Mesenchymal stem cell (in vitro differentiated cells and primary cell): ENCODE measurements around the gene GAS6.
A peak's percentile ranks its signal among the peaks of the same experiment; 100 is the strongest.
"Not testable (repeated sequence)": the region's sequence is repeated elsewhere in the genome, so short reads cannot be mapped to it uniquely, and the experiment has no call there.

ENCODE experiments used
- DNase-seq: peaks from one replicate; pipeline ENCODE4 v3.0.0-alpha.2; 2013
- H2AFZ ChIP-seq: one replicate; pipeline ENCODE4 v1.6.1; 2013; ENCODE audit warnings: low read depth, mild to moderate bottlenecking, control low read depth, inconsistent platforms, low read length, moderate library complexity
- H2AK5ac ChIP-seq: 2 replicates; pipeline ENCODE4 v1.6.1; 2013; ENCODE audit warnings: low read length, moderate library complexity, mild to moderate bottlenecking, inconsistent platforms; ENCODE audit not compliant: severe bottlenecking
- H2BK120ac ChIP-seq: one replicate; pipeline ENCODE4 v1.6.1; 2013; ENCODE audit warnings: low read depth, mild to moderate bottlenecking, inconsistent platforms, low read length, moderate library complexity
- H2BK12ac ChIP-seq, 2 experiments: one replicate each; pipeline ENCODE4 v1.6.1; 2013; ENCODE audit warnings: inconsistent platforms in 2 of 2, low read length in 2 of 2, mild to moderate bottlenecking in 2 of 2, moderate library complexity in 2 of 2, control low read depth in 1 of 2
- H2BK15ac ChIP-seq: one replicate; pipeline ENCODE4 v1.6.1; 2013; ENCODE audit warnings: mild to moderate bottlenecking, low read depth, inconsistent platforms; ENCODE audit not compliant: poor library complexity, severe bottlenecking
- H2BK5ac ChIP-seq: 2 replicates; pipeline ENCODE4 v1.6.1; 2013; ENCODE audit warnings: low read depth, mild to moderate bottlenecking, low read length, control low read depth, inconsistent platforms; ENCODE audit not compliant: poor library complexity, severe bottlenecking
- H3K14ac ChIP-seq, 2 experiments: one replicate each; pipeline ENCODE4 v1.6.1; 2013; ENCODE audit warnings: inconsistent platforms in 2 of 2, low read length in 2 of 2, control low read depth in 1 of 2, mild to moderate bottlenecking in 1 of 2, moderate library complexity in 1 of 2
- H3K18ac ChIP-seq, 2 experiments: one replicate each; pipeline ENCODE4 v1.6.1; 2013; ENCODE audit warnings: inconsistent platforms in 2 of 2, low read length in 2 of 2, control low read depth in 1 of 2, low read depth in 1 of 2, mild to moderate bottlenecking in 1 of 2
- H3K23ac ChIP-seq, 2 experiments: one replicate each; pipeline ENCODE4 v1.6.1; 2013; ENCODE audit warnings: inconsistent platforms in 2 of 2, low read length in 2 of 2, mild to moderate bottlenecking in 2 of 2, moderate library complexity in 2 of 2, control low read depth in 1 of 2
- H3K27ac ChIP-seq: 2 replicates; pipeline ENCODE4 v1.5.1; 2013; ENCODE audit warnings: mild to moderate bottlenecking, moderate library complexity, low read length, control low read depth, inconsistent platforms; ENCODE audit not compliant: poor library complexity, severe bottlenecking
- H3K27me3 ChIP-seq, 2 experiments: 2 replicates each; pipeline versions ENCODE4 v1.6.1 to v1.7.0; 2013; ENCODE audit warnings: low read length in 2 of 2, mild to moderate bottlenecking in 2 of 2, moderate library complexity in 2 of 2, control low read depth in 1 of 2, inconsistent platforms in 1 of 2; ENCODE audit not compliant: control insufficient read depth in 1 of 2, insufficient read depth in 1 of 2
- H3K36me3 ChIP-seq, 2 experiments: 2 replicates each; pipeline versions ENCODE4 v1.6.1 to v1.7.0; 2013; ENCODE audit warnings: low read length in 2 of 2, control low read depth in 1 of 2, inconsistent platforms in 1 of 2, low read depth in 1 of 2, mild to moderate bottlenecking in 1 of 2; ENCODE audit not compliant: insufficient read depth in 2 of 2, control insufficient read depth in 1 of 2
- H3K4ac ChIP-seq, 2 experiments: one replicate each; pipeline ENCODE4 v1.6.1; 2013; ENCODE audit warnings: inconsistent platforms in 2 of 2, low read length in 2 of 2, mild to moderate bottlenecking in 2 of 2, moderate library complexity in 2 of 2, control low read depth in 1 of 2, low read depth in 1 of 2
- H3K4me1 ChIP-seq: 2 replicates; pipeline ENCODE4 v1.6.1; 2013; ENCODE audit warnings: low read depth, low read length, control low read depth; ENCODE audit not compliant: control insufficient read depth, insufficient read depth
- H3K4me2 ChIP-seq: 2 replicates; pipeline ENCODE4 v1.6.1; 2013; ENCODE audit warnings: low read length, mild to moderate bottlenecking, inconsistent platforms; ENCODE audit not compliant: poor library complexity, severe bottlenecking
- H3K4me3 ChIP-seq, 2 experiments: 2 replicates each; pipeline versions ENCODE4 v1.5.1 to v1.7.0; 2013; ENCODE audit warnings: low read length in 2 of 2, mild to moderate bottlenecking in 2 of 2, control low read depth in 1 of 2, low read depth in 1 of 2; ENCODE audit not compliant: insufficient read depth in 1 of 2
- H3K79me1 ChIP-seq: replicated peaks from 2 replicates; pipeline ENCODE4 v1.6.1; 2013; ENCODE audit warnings: mild to moderate bottlenecking, control low read depth, low read length, inconsistent platforms; ENCODE audit not compliant: poor library complexity, severe bottlenecking
- H3K9ac ChIP-seq: 2 replicates; pipeline ENCODE4 v1.7.0; 2013; ENCODE audit warnings: mild to moderate bottlenecking, low read length, moderate library complexity
- H3K9me3 ChIP-seq: 2 replicates; pipeline ENCODE4 v1.7.0; 2013; ENCODE audit warnings: mild to moderate bottlenecking, low read length; ENCODE audit not compliant: control insufficient read depth
- H4K8ac ChIP-seq: one replicate; pipeline ENCODE4 v1.6.1; 2013; ENCODE audit warnings: inconsistent platforms, mild to moderate bottlenecking, low read length, moderate library complexity
- H4K91ac ChIP-seq: one replicate; pipeline ENCODE4 v1.6.1; 2013; ENCODE audit warnings: mild to moderate bottlenecking, low read length, inconsistent platforms
- WGBS: methylation state at CpG from one replicate; pipeline ENCODE4 v1.1.7; 2013; ENCODE audit warnings: mixed read lengths; 5-methylcytosine and 5-hydroxymethylcytosine counted together

Gene GAS6

DNA sequence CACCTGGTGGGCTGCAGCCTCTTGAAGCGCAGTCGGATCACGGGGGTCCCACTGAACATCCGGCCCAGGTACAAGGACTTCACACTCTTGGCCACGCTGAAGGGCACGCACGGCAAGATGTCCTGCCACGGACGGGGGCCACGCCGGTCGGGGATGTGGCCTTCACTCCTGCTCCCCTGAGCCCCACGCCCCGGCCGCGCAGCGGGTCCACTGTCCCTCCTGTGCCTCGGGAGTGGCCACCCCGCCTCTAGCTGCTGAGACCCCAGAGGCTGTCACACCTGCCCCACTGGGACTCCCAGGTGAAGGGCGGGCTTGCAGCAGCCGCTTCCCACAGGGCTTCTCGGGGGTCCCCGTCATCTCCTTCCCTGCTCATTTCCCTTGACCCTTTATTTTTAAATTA lies 31.2 kb downstream of the GAS6 start:
- no peak overlapping the region for H3K4me2 ChIP-seq

GRCh38 chr13:113832205-113832604 lies 31.7 kb downstream of the GAS6 start:
- H3K18ac ChIP-seq: no peak overlapping the region
- peaks cover 26% of the 10 kb centered on the region for H3K4me1 ChIP-seq
- H3K79me1 ChIP-seq: peaks cover 27% of the 10 kb centered on the region
- H2AFZ ChIP-seq: no peak overlapping the region
- no peak overlapping the region for H2BK5ac ChIP-seq
- no peaks in the 10 kb centered on the region for H3K9me3 ChIP-seq
- H3K4me3 ChIP-seq: no peak overlapping the region
- no peak overlapping the region for H3K9ac ChIP-seq
- H3K4ac ChIP-seq: no peak overlapping the region
- peak overlapping the region in 1 of 2 experiments; percentile 10 for H2BK12ac ChIP-seq
- no peak overlapping the region for H2BK120ac ChIP-seq
- H3K27ac ChIP-seq: no peak overlapping the region
- H2BK15ac ChIP-seq: peak overlapping the region; percentile 13
- no peak overlapping the region for H2AK5ac ChIP-seq
- no peak overlapping the region for H3K23ac ChIP-seq
- no peaks in the 10 kb centered on the region for H3K27me3 ChIP-seq
- H3K4me2 ChIP-seq: no peak overlapping the region
- no peak for DNase-seq
- H4K91ac ChIP-seq: peak overlapping the region; percentile 29
- 96% methylated on average over 19 of the region's 19 CpGs for WGBS
- H4K8ac ChIP-seq: no peak overlapping the region
- no peak overlapping the region for H3K14ac ChIP-seq
- H3K36me3 ChIP-seq: peaks cover 59 to 76% of the 10 kb centered on the region in 2 experiments

More for the DNA sequence above, 31.2 kb downstream of the GAS6 start:
- Histone ChIP-seq H3K9me3 (no peaks in the 10 kb centered on the region), H3K79me1 (peaks cover 26% of the 10 kb centered on the region), H3K4me3 (no peak overlapping the region), H3K27me3 (no peaks in the 10 kb centered on the region), H4K91ac (no peak overlapping the region), H3K9ac (no peak overlapping the region), H2AFZ (no peak overlapping the region), H3K4ac (no peak overlapping the region), H3K23ac (no peak overlapping the region), H2AK5ac (no peak overlapping the region), H2BK15ac (no peak overlapping the region), H2BK5ac (no peak overlapping the region), H3K36me3 (peaks cover 55 to 71% of the 10 kb centered on the region in 2 experiments), H2BK12ac (no peak overlapping the region), H3K18ac (no peak overlapping the region), H2BK120ac (no peak overlapping the region), H4K8ac (no peak overlapping the region), H3K27ac (no peak overlapping the region), H3K14ac (no peak overlapping the region), H3K4me1 (peaks cover 30% of the 10 kb centered on the region)
- no peak for DNase-seq
- 96% methylated on average over 20 of the region's 23 CpGs for WGBS

- DNase-seq: no peak
- Histone ChIP-seq H3K4me2 (no peak overlapping the region), H3K14ac (no peak overlapping the region), H2BK12ac (no peak overlapping the region), H3K4ac (no peak overlapping the region), H3K18ac (peak overlapping the region in 1 of 2 experiments; percentile 34), H3K79me1 (peaks cover 30% of the 10 kb centered on the region), H3K27ac (no peak overlapping the region), H3K9me3 (no peaks in the 10 kb centered on the region), H3K36me3 (peaks cover 65 to 87% of the 10 kb centered on the region in 2 experiments), H2BK120ac (no peak overlapping the region), H3K9ac (no peak overlapping the region), H3K27me3 (no peaks in the 10 kb centered on the region), H3K23ac (no peak overlapping the region), H2BK5ac (no peak overlapping the region), H2AK5ac (peak overlapping the region; percentile 31), H3K4me3 (no peak overlapping the region), H4K91ac (no peak overlapping the region), H2BK15ac (no peak overlapping the region), H4K8ac (peak overlapping the region; percentile 29), H3K4me1 (peaks cover 22% of the 10 kb centered on the region), H2AFZ (no peak overlapping the region)
- 94% methylated on average over 23 of the region's 23 CpGs for WGBS
These were observed 32.8 kb downstream of the GAS6 start for GRCh38 chr13:113831061-113831460.

DNA sequence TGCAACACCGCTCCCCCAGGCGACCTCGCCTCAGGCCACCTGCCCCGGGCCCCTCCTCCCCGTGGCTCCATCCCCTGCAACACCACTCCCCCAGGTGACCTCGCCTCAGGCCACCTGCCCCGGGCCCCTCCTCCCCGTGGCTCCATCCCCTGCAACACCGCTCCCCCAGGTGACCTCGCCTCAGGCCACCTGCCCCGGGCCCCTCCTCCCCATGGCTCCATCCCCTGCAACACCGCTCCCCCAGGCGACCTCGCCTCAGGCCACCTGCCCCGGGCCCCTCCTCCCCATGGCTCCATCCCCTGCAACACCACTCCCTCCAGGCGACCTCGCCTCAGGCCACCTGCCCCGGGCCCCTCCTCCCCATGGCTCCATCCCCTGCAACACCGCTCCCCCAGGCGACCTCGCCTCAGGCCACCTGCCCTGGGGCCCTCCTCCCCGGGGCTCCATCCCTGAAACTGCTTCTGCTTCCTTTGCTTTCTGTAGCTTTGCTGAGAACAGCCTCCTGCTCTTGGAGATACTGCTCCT lies 33.4 kb downstream of the GAS6 start:
- H2BK15ac ChIP-seq, DNase-seq, H2AK5ac ChIP-seq, H3K27ac ChIP-seq, H3K4me3 ChIP-seq, H3K9me3 ChIP-seq, H2BK12ac ChIP-seq, H2BK5ac ChIP-seq, H3K9ac ChIP-seq, H3K23ac ChIP-seq, H4K91ac ChIP-seq, H4K8ac ChIP-seq, H2AFZ ChIP-seq, H3K18ac ChIP-seq, H3K4me2 ChIP-seq, H3K4ac ChIP-seq, H3K27me3 ChIP-seq, H3K14ac ChIP-seq, H2BK120ac ChIP-seq: not testable (repeated sequence)
- Histone ChIP-seq H3K36me3 (peaks cover 71 to 91% of the 10 kb centered on the region in 2 experiments), H3K79me1 (peaks cover 30% of the 10 kb centered on the region), H3K4me1 (peaks cover 19% of the 10 kb centered on the region)
- WGBS: 87% methylated on average over 17 of the region's 22 CpGs
